ENCODE data around the gene UBE2D3. TPM values are rescaled to one million over a fixed set of nuclear protein-coding genes. Genes with fewer than 3 reads are reported as not detected.
"Not testable (repeated sequence)": the region's sequence is repeated elsewhere in the genome, so short reads cannot be mapped to it uniquely, and the experiment has no call there.

Gene UBE2D3
- total RNA-seq, 1 donor from 2014 or later, result 340 TPM

DNA sequence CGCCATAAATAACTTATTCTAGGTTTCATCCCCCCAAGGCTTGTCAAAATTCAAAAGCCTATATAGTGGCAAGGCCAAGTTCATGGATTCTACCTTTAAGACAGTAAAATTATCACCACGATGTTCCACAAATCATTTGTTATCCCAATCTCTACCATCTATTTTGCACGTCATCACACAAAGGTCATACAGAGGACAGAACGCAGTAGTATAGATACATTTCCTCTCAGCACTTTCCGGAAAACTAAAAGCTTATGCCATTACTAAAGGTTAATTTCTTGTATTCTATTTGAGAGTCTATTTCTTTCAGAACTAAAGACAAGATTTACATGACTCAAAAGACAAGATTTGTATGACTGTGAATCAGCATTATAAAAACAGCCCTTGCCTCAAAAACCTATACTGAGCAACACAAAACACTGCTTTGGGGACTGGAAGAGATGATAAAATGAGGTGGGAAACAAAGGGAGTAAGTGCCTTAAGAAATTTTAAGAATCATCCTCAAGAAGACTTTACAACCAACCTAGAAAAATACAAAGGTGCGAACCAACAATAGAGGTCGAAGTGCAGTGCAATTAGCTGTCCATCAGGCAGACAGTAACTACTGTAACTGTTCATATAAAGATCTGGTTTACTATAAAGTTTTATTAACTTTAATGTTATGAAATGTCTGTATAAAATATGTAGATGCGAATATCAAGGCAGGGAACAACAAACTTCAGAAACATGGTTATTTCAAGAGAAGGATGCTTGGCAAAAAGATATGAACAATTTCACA, 7.6 kb downstream of the UBE2D3 start:
- no peaks in the 10 kb centered on the region for H3K9me3 ChIP-seq (ENCODE audit: insufficient read depth, low read depth, low read length)
- Mint-ChIP-seq H3K9me3 (ENCODE audit: unreplicated experiment) (no peaks in the 10 kb centered on the region), H3K27me3 (ENCODE audit: low read depth, unreplicated experiment) (no peaks in the 10 kb centered on the region), H3K4me1 (ENCODE audit: low read depth, unreplicated experiment) (peaks cover 59% of the 10 kb centered on the region), H3K36me3 (ENCODE audit: low read depth, unreplicated experiment) (peaks cover 2% of the 10 kb centered on the region), H3K4me3 (ENCODE audit: unreplicated experiment) (peak overlapping the region; percentile 64), H3K27ac (ENCODE audit: unreplicated experiment) (no peak overlapping the region)
- H3K27me3 ChIP-seq (ENCODE audit: insufficient read depth, low read length), result no peaks in the 10 kb centered on the region
- peaks cover 88% of the 10 kb centered on the region for H4K20me1 ChIP-seq (ENCODE audit: insufficient read depth, low read length)
- TF ChIP-seq EZH2 (IDR thresholded peaks at IDR 0.05; ENCODE audit: insufficient read depth, low read length), result no peak
- TF ChIP-seq, protein P1, sequence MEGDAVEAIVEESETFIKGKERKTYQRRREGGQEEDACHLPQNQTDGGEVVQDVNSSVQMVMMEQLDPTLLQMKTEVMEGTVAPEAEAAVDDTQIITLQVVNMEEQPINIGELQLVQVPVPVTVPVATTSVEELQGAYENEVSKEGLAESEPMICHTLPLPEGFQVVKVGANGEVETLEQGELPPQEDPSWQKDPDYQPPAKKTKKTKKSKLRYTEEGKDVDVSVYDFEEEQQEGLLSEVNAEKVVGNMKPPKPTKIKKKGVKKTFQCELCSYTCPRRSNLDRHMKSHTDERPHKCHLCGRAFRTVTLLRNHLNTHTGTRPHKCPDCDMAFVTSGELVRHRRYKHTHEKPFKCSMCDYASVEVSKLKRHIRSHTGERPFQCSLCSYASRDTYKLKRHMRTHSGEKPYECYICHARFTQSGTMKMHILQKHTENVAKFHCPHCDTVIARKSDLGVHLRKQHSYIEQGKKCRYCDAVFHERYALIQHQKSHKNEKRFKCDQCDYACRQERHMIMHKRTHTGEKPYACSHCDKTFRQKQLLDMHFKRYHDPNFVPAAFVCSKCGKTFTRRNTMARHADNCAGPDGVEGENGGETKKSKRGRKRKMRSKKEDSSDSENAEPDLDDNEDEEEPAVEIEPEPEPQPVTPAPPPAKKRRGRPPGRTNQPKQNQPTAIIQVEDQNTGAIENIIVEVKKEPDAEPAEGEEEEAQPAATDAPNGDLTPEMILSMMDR (IDR thresholded peaks at IDR 0.05; ENCODE audit: insufficient read depth, low read depth, low read length), result no peak
- FAIRE-seq (no peak), DNase-seq (ENCODE audit: low read depth) (peak; percentile 16)
- no peaks in the 10 kb centered on the region for H3K36me3 ChIP-seq (ENCODE audit: insufficient read depth, low read length)
- H3K4me3 ChIP-seq (ENCODE audit: insufficient read depth, low read depth, low read length), result no peak overlapping the region
- peak overlapping the region; percentile 4 for H3K9ac ChIP-seq (ENCODE audit: low read length)
- no peak overlapping the region for H2AFZ ChIP-seq (ENCODE audit: low read depth, low read length)
- H3K27ac ChIP-seq (ENCODE audit: low read depth, low read length), result peak overlapping the region; percentile 25
- peaks cover 58% of the 10 kb centered on the region for H3K4me1 ChIP-seq (ENCODE audit: insufficient read depth, low read length)
- peak overlapping the region; percentile 44 for H3K4me2 ChIP-seq (ENCODE audit: low read length)
- peaks cover 100% of the 10 kb centered on the region for H3K79me2 ChIP-seq (ENCODE audit: insufficient read depth, low read length)

DNA sequence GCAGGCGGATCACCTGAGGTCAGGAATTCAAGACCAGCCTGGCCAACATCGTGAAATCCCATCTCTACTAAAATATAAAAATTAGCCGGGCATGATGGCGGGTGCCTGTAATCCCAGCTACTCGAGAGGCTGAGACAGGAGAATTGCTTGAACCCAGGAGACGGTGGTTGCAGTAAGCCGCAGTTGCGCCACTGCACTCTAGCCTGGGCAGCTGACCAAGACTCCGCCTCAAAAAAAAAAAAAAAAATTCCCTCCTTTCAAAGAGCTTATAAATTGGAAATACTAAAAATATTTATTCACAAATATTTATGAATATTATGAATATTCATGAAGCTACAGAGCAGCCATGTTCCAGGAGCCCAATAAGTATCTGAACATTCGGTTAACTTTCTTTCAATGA, 8.3 kb downstream of the UBE2D3 start:
- peaks cover 100% of the 10 kb centered on the region for H3K79me2 ChIP-seq (ENCODE audit: insufficient read depth, low read length)
- not testable (repeated sequence) for H3K36me3 Mint-ChIP-seq (ENCODE audit: low read depth, unreplicated experiment); H2AFZ ChIP-seq (ENCODE audit: low read depth, low read length); DNase-seq (ENCODE audit: low read depth); H3K9me3 ChIP-seq (ENCODE audit: insufficient read depth, low read depth, low read length); FAIRE-seq; H3K27me3 ChIP-seq (ENCODE audit: insufficient read depth, low read length); H3K4me3 ChIP-seq (ENCODE audit: insufficient read depth, low read depth, low read length); H3K9ac ChIP-seq (ENCODE audit: low read length); H3K27me3 Mint-ChIP-seq (ENCODE audit: low read depth, unreplicated experiment); H3K27ac Mint-ChIP-seq (ENCODE audit: unreplicated experiment); H3K9me3 Mint-ChIP-seq (ENCODE audit: unreplicated experiment); H3K36me3 ChIP-seq (ENCODE audit: insufficient read depth, low read length)
- H3K4me3 Mint-ChIP-seq (ENCODE audit: unreplicated experiment), result peak overlapping the region; percentile 65
- H3K4me1 ChIP-seq (ENCODE audit: insufficient read depth, low read length), result peaks cover 58% of the 10 kb centered on the region
- peaks cover 61% of the 10 kb centered on the region for H3K4me1 Mint-ChIP-seq (ENCODE audit: low read depth, unreplicated experiment)
- H3K27ac ChIP-seq (ENCODE audit: low read depth, low read length), result peak overlapping the region; percentile 25
- peak overlapping the region; percentile 44 for H3K4me2 ChIP-seq (ENCODE audit: low read length)
- peaks cover 86% of the 10 kb centered on the region for H4K20me1 ChIP-seq (ENCODE audit: insufficient read depth, low read length)

DNA sequence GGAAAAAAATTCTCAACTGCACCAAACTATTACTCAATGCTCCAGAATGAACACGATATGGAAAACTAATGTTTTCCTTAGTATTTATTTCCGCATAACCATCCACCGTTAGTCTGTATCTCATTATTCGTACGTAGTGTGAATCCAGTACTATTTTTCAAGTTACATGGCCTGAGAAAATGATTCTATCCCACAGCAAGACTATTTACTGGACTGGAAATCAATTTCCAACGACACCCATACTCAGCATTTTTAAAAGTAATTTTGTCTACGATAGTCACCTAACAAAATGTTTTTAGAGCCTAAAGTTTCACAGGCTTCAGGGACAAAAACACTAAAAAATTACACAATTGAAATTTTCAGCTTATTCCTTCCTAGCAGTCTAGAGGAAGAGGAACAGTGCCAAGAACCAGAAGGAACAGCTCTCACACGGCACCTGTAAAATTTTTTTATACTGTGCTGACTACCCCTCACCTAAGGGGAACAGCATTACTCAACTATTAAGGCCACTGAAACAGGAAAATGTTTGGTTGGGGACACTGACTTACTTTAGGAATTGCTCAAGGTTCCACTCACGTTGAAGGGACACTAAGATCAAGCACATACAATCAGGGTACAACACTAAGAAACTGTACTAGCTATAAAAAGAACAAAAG, 9.6 kb downstream of the UBE2D3 start:
- peaks cover 100% of the 10 kb centered on the region for H3K79me2 ChIP-seq (ENCODE audit: insufficient read depth, low read length)
- H3K4me3 ChIP-seq (ENCODE audit: insufficient read depth, low read depth, low read length), result no peak overlapping the region
- peaks cover 9% of the 10 kb centered on the region for H3K36me3 ChIP-seq (ENCODE audit: insufficient read depth, low read length)
- Mint-ChIP-seq H3K4me3 (ENCODE audit: unreplicated experiment) (no peak overlapping the region), H3K9me3 (ENCODE audit: unreplicated experiment) (no peaks in the 10 kb centered on the region), H3K27me3 (ENCODE audit: low read depth, unreplicated experiment) (no peaks in the 10 kb centered on the region), H3K4me1 (ENCODE audit: low read depth, unreplicated experiment) (peaks cover 72% of the 10 kb centered on the region), H3K36me3 (ENCODE audit: low read depth, unreplicated experiment) (no peaks in the 10 kb centered on the region), H3K27ac (ENCODE audit: unreplicated experiment) (peak overlapping the region; percentile 0)
- no peaks in the 10 kb centered on the region for H3K9me3 ChIP-seq (ENCODE audit: insufficient read depth, low read depth, low read length)
- DNase-seq (ENCODE audit: low read depth) (no peak), FAIRE-seq (no peak)
- peak overlapping the region; percentile 71 for H3K4me2 ChIP-seq (ENCODE audit: low read length)
- no peak overlapping the region for H2AFZ ChIP-seq (ENCODE audit: low read depth, low read length)
- TF ChIP-seq, protein P1 (IDR thresholded peaks at IDR 0.05; ENCODE audit: insufficient read depth, low read depth, low read length), result no peak
- TF ChIP-seq EZH2 (IDR thresholded peaks at IDR 0.05; ENCODE audit: insufficient read depth, low read length), result no peak
- peak overlapping the region; percentile 91 for H3K27ac ChIP-seq (ENCODE audit: low read depth, low read length)
- H4K20me1 ChIP-seq (ENCODE audit: insufficient read depth, low read length), result peaks cover 85% of the 10 kb centered on the region
- peaks cover 46% of the 10 kb centered on the region for H3K4me1 ChIP-seq (ENCODE audit: insufficient read depth, low read length)
- no peak overlapping the region for H3K9ac ChIP-seq (ENCODE audit: low read length)
- no peaks in the 10 kb centered on the region for H3K27me3 ChIP-seq (ENCODE audit: insufficient read depth, low read length)
